Testis (tissue), 2 donors: Measurements from ENCODE around the gene RNF227.

Experiments
- CTCF ChIP-seq, 3 experiments: fragments of 450-650 bp in 2 of 3; fragments of 200-600 bp in 1 of 3; sonication (generic) in 1 of 3; IDR thresholded peaks; one replicate each; pipeline ENCODE4 v1.5.1; 2016 to 2019; ENCODE audit warnings: antibody characterized with exemption in 3 of 3, mild to moderate bottlenecking in 2 of 3, moderate library complexity in 1 of 3
- POLR2A ChIP-seq: fragments of 450-650 bp; IDR thresholded peaks from one replicate; pipeline ENCODE4 v1.6.1; 2017; ENCODE audit warnings: antibody characterized with exemption, mild to moderate bottlenecking, moderate library complexity

- TF ChIP-seq CTCF (IDR thresholded peaks at IDR 0.05) = no peak
- TF ChIP-seq POLR2A = no peak
Observed at GRCh38 chr17:7894866-7895265, 21.2 kb downstream of the RNF227 start.
